AG08396 (cell line): Measurements from ENCODE around the gene FRMD4B.
"Not testable (repeated sequence)": the region's sequence is repeated elsewhere in the genome, so short reads cannot be mapped to it uniquely, and the experiment has no call there.

ENCODE experiments used
- DNase-seq: peaks from one replicate; pipeline ENCODE4 v3.0.0; 2012; ENCODE audit warnings: low spot score, mixed read lengths

FRMD4B gene

GRCh38 chr3:69360690-69361089, 25.2 kb downstream of the FRMD4B start:
- no peak for DNase-seq

- no peak for DNase-seq
These were observed 26.0 kb downstream of the FRMD4B start for GRCh38 chr3:69359916-69360315.

GRCh38 chr3:69359339-69359893, 26.5 kb downstream of the FRMD4B start:
- no peak for DNase-seq

GRCh38 chr3:69357196-69357595, 28.7 kb downstream of the FRMD4B start:
- no peak for DNase-seq

- no peak for DNase-seq
These were observed 30.9 kb downstream of the FRMD4B start for GRCh38 chr3:69354948-69355347.

GRCh38 chr3:69353503-69353902, 32.4 kb downstream of the FRMD4B start:
- no peak for DNase-seq

GRCh38 chr3:69353088-69353478, 32.8 kb downstream of the FRMD4B start:
- DNase-seq: no peak

- DNase-seq: no peak
These were observed 33.4 kb downstream of the FRMD4B start for GRCh38 chr3:69352305-69353087.

- no peak for DNase-seq
These were observed 42.0 kb downstream of the FRMD4B start for GRCh38 chr3:69343875-69344274.

GRCh38 chr3:69342074-69342473, 43.8 kb downstream of the FRMD4B start:
- no peak for DNase-seq

- no peak for DNase-seq
These were observed 46.1 kb downstream of the FRMD4B start for GRCh38 chr3:69339760-69340159.

GRCh38 chr3:69338911-69339310, 47.0 kb downstream of the FRMD4B start:
- no peak for DNase-seq

- DNase-seq: no peak
These were observed 53.0 kb downstream of the FRMD4B start for GRCh38 chr3:69332934-69333333.

GRCh38 chr3:69330891-69331400, 54.9 kb downstream of the FRMD4B start:
- DNase-seq: no peak

- no peak for DNase-seq
These were observed 56.0 kb downstream of the FRMD4B start for GRCh38 chr3:69329892-69330291.

GRCh38 chr3:69328963-69329302, 57.0 kb downstream of the FRMD4B start:
- DNase-seq: no peak

GRCh38 chr3:69328103-69328962, 57.6 kb downstream of the FRMD4B start:
- no peak for DNase-seq

GRCh38 chr3:69326855-69327300, 59.0 kb downstream of the FRMD4B start:
- no peak for DNase-seq

- DNase-seq: no peak
These were observed 60.7 kb downstream of the FRMD4B start for GRCh38 chr3:69325151-69325550.

GRCh38 chr3:69324362-69325025, 61.4 kb downstream of the FRMD4B start:
- no peak for DNase-seq

GRCh38 chr3:69323941-69324340, 61.9 kb downstream of the FRMD4B start:
- DNase-seq: no peak

- DNase-seq: not testable (repeated sequence)
These were observed 63.4 kb downstream of the FRMD4B start for GRCh38 chr3:69322512-69322911.
